Measurements from ENCODE around the gene STAG2. TPM values are rescaled to one million over a fixed set of nuclear protein-coding genes. Genes with fewer than 3 reads are reported as not detected.
"Not testable (repeated sequence)": the region's sequence is repeated elsewhere in the genome, so short reads cannot be mapped to it uniquely, and the experiment has no call there.

The STAG2 gene
- total and polyA plus RNA-seq, 4 experiments from 2014 or later = 47.8 to 124 (median 87.2) TPM

DNA sequence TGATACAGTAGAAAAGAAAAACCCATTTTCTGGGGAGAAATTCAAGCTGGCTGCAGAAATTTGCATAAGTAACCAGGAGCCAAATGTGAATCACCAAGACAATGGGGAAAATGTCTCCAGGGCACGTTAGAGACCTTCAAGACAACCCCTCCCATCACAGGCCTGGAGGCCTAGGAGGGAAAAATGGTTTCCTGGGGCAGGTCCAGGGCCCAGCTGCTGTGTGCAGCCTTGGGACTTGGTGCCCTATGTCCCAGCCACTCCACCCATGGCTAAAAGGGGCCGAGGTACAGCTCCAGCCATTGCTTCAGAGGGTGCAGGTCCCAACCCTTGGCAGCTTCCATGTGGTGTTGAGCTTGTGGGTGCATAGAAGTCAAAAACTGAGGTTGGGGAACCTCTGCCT lies 29.5 kb upstream of the STAG2 start:
- H3K9me3 ChIP-seq (ENCODE audit: control insufficient read depth in 1 of 2, low read length in 2 of 2); H3K36me3 ChIP-seq (ENCODE audit: insufficient read depth, low read length); H3K27me3 Mint-ChIP-seq; H3K27ac Mint-ChIP-seq; POLR2A ChIA-PET (ENCODE audit: partially characterized antibody); H3K27ac ChIP-seq (ENCODE audit: low read depth, low read length); H3K27me3 ChIP-seq (ENCODE audit: insufficient read depth, low read length); H3K9me3 Mint-ChIP-seq; H3K36me3 Mint-ChIP-seq; H3K4me3 Mint-ChIP-seq; H3K4me1 Mint-ChIP-seq; H3K4me1 ChIP-seq (ENCODE audit: insufficient read depth, low read length); H3K4me3 ChIP-seq (ENCODE audit: low read length in 2 of 2); CTCF ChIA-PET (ENCODE audit: partially characterized antibody); intact Hi-C loops (cut with micrococcal nuclease); DNase-seq: not testable (repeated sequence)

DNA sequence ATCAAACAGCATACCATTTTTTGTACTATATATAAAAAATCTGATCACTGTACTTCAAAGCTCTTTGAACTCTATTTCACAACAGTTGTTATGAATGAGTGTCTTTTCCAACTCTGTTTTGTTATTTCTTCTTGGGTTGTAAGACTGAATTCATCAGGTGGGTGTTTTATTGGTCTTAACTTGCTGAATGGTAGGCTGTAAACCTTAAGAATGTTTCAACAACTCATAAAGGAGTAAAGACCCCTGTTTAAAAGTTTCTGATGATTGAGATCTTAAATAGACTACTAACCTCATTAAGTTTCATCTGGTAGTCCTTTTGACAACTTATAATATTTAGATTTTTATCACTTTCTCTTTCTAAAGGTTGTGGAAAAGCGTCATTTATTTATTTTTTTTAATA lies 18.4 kb upstream of the STAG2 start:
- no peaks in the 10 kb centered on the region for H3K4me1 Mint-ChIP-seq
- intact Hi-C loops (cut with micrococcal nuclease) = no loop called here
- no peak overlapping the region for H3K27ac Mint-ChIP-seq
- no peak overlapping the region for H3K4me3 Mint-ChIP-seq
- Histone ChIP-seq H3K36me3 (ENCODE audit: insufficient read depth, low read length) (no peaks in the 10 kb centered on the region), H3K9me3 (ENCODE audit: control insufficient read depth in 1 of 2, low read length in 2 of 2) (no peaks in the 10 kb centered on the region), H3K27ac (ENCODE audit: low read depth, low read length) (no peak overlapping the region), H3K4me1 (ENCODE audit: insufficient read depth, low read length) (no peaks in the 10 kb centered on the region), H3K27me3 (ENCODE audit: insufficient read depth, low read length) (no peaks in the 10 kb centered on the region), H3K4me3 (ENCODE audit: low read length in 2 of 2) (no peak overlapping the region)
- H3K36me3 Mint-ChIP-seq = no peaks in the 10 kb centered on the region
- H3K9me3 Mint-ChIP-seq = no peaks in the 10 kb centered on the region
- no peak for DNase-seq
- ChIA-PET POLR2A (ENCODE audit: partially characterized antibody) (no interaction called here), CTCF (ENCODE audit: partially characterized antibody) (no interaction called here)
- no peaks in the 10 kb centered on the region for H3K27me3 Mint-ChIP-seq

GRCh38 chrX:123943488-123943887 lies 18.0 kb upstream of the STAG2 start:
- Histone ChIP-seq H3K36me3 (ENCODE audit: insufficient read depth, low read length) (no peaks in the 10 kb centered on the region), H3K9me3 (ENCODE audit: control insufficient read depth in 1 of 2, low read length in 2 of 2) (no peaks in the 10 kb centered on the region), H3K27me3 (ENCODE audit: insufficient read depth, low read length) (no peaks in the 10 kb centered on the region), H3K4me3 (ENCODE audit: low read length in 2 of 2) (no peak overlapping the region), H3K4me1 (ENCODE audit: insufficient read depth, low read length) (no peaks in the 10 kb centered on the region), H3K27ac (ENCODE audit: low read depth, low read length) (no peak overlapping the region)
- POLR2A ChIA-PET (ENCODE audit: partially characterized antibody) = no interaction called here
- H3K4me3 Mint-ChIP-seq = no peak overlapping the region
- no peak overlapping the region for H3K27ac Mint-ChIP-seq
- CTCF ChIA-PET (ENCODE audit: partially characterized antibody) = no interaction called here
- intact Hi-C loops (cut with micrococcal nuclease) = no loop called here
- H3K36me3 Mint-ChIP-seq = no peaks in the 10 kb centered on the region
- DNase-seq = no peak
- no peaks in the 10 kb centered on the region for H3K4me1 Mint-ChIP-seq
- H3K9me3 Mint-ChIP-seq = no peaks in the 10 kb centered on the region
- H3K27me3 Mint-ChIP-seq = no peaks in the 10 kb centered on the region

DNA sequence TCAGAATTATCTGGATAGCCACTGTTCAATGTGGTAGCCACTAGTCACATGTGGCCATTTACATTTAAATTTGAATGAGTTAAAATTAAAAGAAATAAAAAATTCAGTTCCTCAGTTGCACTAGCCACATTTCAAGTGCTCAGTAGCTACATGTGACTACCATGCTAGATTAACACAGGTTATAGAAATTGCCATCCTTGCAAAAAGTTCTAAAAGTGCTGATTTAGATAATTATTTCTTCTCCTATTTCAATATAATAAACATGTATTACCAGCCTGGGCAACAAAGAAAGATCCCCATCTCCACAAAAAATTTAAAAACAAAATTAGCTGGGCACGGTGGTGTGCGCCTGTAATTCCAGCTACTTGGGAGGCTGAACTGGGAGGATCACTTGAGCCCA lies 11.7 kb upstream of the STAG2 start:
- ChIA-PET CTCF (ENCODE audit: partially characterized antibody) (no interaction called here), POLR2A (ENCODE audit: partially characterized antibody) (no interaction called here)
- no peak for DNase-seq
- Histone ChIP-seq H3K9me3 (ENCODE audit: control insufficient read depth in 1 of 2, low read length in 2 of 2) (no peaks in the 10 kb centered on the region), H3K4me1 (ENCODE audit: insufficient read depth, low read length) (no peaks in the 10 kb centered on the region), H3K27ac (ENCODE audit: low read depth, low read length) (no peak overlapping the region), H3K27me3 (ENCODE audit: insufficient read depth, low read length) (no peaks in the 10 kb centered on the region), H3K36me3 (ENCODE audit: insufficient read depth, low read length) (no peaks in the 10 kb centered on the region), H3K4me3 (ENCODE audit: low read length in 2 of 2) (no peak overlapping the region)
- H3K4me1 Mint-ChIP-seq = no peaks in the 10 kb centered on the region
- no peaks in the 10 kb centered on the region for H3K36me3 Mint-ChIP-seq
- H3K27ac Mint-ChIP-seq = no peak overlapping the region
- intact Hi-C loops (cut with micrococcal nuclease) = no loop called here
- H3K4me3 Mint-ChIP-seq = no peak overlapping the region
- H3K9me3 Mint-ChIP-seq = no peaks in the 10 kb centered on the region
- H3K27me3 Mint-ChIP-seq = no peaks in the 10 kb centered on the region

GRCh38 chrX:123959281-123960063 lies 2.0 kb upstream of the STAG2 start:
- H3K27me3 Mint-ChIP-seq = peaks cover 0 to 1% of the 10 kb centered on the region in 2 donors
- peak overlapping the region; percentile 95 to 100 (median 98) for H3K27ac Mint-ChIP-seq
- peak overlapping the region; percentile 89 to 99 (median 97) for H3K4me3 Mint-ChIP-seq
- Histone ChIP-seq H3K27me3 (ENCODE audit: insufficient read depth, low read length) (no peaks in the 10 kb centered on the region), H3K36me3 (ENCODE audit: insufficient read depth, low read length) (no peaks in the 10 kb centered on the region), H3K27ac (ENCODE audit: low read depth, low read length) (peak overlapping the region; percentile 88), H3K9me3 (ENCODE audit: control insufficient read depth in 1 of 2, low read length in 2 of 2) (no peaks in the 10 kb centered on the region), H3K4me3 (ENCODE audit: low read length in 2 of 2) (peak overlapping the region; percentile 39 to 74), H3K4me1 (ENCODE audit: insufficient read depth, low read length) (peaks cover 11% of the 10 kb centered on the region)
- no peak for DNase-seq
- intact Hi-C loops (cut with micrococcal nuclease) = loop anchor here (1.0 to 10.0 kb wide), 9 partner anchors 17 to 1173 kb away; partner anchors contain the start of gene SH2D1A
- ChIA-PET POLR2A (ENCODE audit: partially characterized antibody) (interaction anchor here (0.8 to 2.0 kb wide), 13 partner anchors 18 to 388 kb away, joined by 3 to 11 read pairs (median 4); partner anchors contain the start of gene XIAP), CTCF (ENCODE audit: partially characterized antibody) (interaction anchor here (0.8 to 2.0 kb wide), 4 partner anchors 58 to 429 kb away, joined by 3 to 13 read pairs (median 4); no protein-coding TSS in a partner anchor)
- peaks cover 6 to 38% (median 11%) of the 10 kb centered on the region in 4 donors for H3K4me1 Mint-ChIP-seq
- H3K36me3 Mint-ChIP-seq = peaks cover 0 to 26% of the 10 kb centered on the region in 2 donors
- peaks cover 0 to 6% (median under 1%) of the 10 kb centered on the region in 8 donors for H3K9me3 Mint-ChIP-seq

- peak overlapping the region; percentile 61 to 82 for H3K4me3 ChIP-seq (ENCODE audit: low read length in 2 of 2)
- ChIA-PET CTCF (ENCODE audit: partially characterized antibody) (interaction anchor here (0.6 to 2.0 kb wide), 4 partner anchors 16 to 385 kb away, joined by 3 to 13 read pairs (median 4); no protein-coding TSS in a partner anchor), POLR2A (ENCODE audit: partially characterized antibody) (interaction anchor here (0.6 to 2.0 kb wide), 6 partner anchors 16 to 257 kb away, joined by 3 to 10 read pairs (median 6); partner anchors contain the start of gene XIAP)
- peaks cover 0 to 26% of the 10 kb centered on the region in 2 donors for H3K36me3 Mint-ChIP-seq
- peak overlapping the region; percentile 97 to 100 (median 98) for H3K27ac Mint-ChIP-seq
- no peaks in the 10 kb centered on the region for H3K27me3 ChIP-seq (ENCODE audit: insufficient read depth, low read length)
- DNase-seq = peak in 1 of 5 donors; percentile 3
- peaks cover 0 to 1% of the 10 kb centered on the region in 2 donors for H3K27me3 Mint-ChIP-seq
- H3K9me3 Mint-ChIP-seq = peaks cover 0 to 6% (median under 1%) of the 10 kb centered on the region in 8 donors
- no peaks in the 10 kb centered on the region for H3K9me3 ChIP-seq (ENCODE audit: control insufficient read depth in 1 of 2, low read length in 2 of 2)
- peak overlapping the region; percentile 89 to 99 (median 97) for H3K4me3 Mint-ChIP-seq
- H3K27ac ChIP-seq (ENCODE audit: low read depth, low read length) = peak overlapping the region; percentile 98
- H3K36me3 ChIP-seq (ENCODE audit: insufficient read depth, low read length) = no peaks in the 10 kb centered on the region
- H3K4me1 ChIP-seq (ENCODE audit: insufficient read depth, low read length) = peaks cover 26% of the 10 kb centered on the region
- peaks cover 14 to 50% (median 20%) of the 10 kb centered on the region in 4 donors for H3K4me1 Mint-ChIP-seq
- intact Hi-C loops (cut with micrococcal nuclease) = loop anchor here (1.0 to 10.0 kb wide), 9 partner anchors 15 to 1171 kb away; partner anchors contain the start of gene SH2D1A
These were observed 594 bp upstream of the STAG2 start for GRCh38 chrX:123960956-123961267.

- H3K4me3 Mint-ChIP-seq = peak overlapping the region; percentile 89 to 99 (median 97)
- peak in 4 of 5 donors; percentile 27 to 40 (median 30) for DNase-seq
- Histone ChIP-seq H3K4me3 (ENCODE audit: low read length in 2 of 2) (peak overlapping the region; percentile 81 to 82), H3K36me3 (ENCODE audit: insufficient read depth, low read length) (no peaks in the 10 kb centered on the region), H3K27me3 (ENCODE audit: insufficient read depth, low read length) (no peaks in the 10 kb centered on the region), H3K4me1 (ENCODE audit: insufficient read depth, low read length) (peaks cover 34% of the 10 kb centered on the region), H3K9me3 (ENCODE audit: control insufficient read depth in 1 of 2, low read length in 2 of 2) (no peaks in the 10 kb centered on the region), H3K27ac (ENCODE audit: low read depth, low read length) (peak overlapping the region; percentile 98)
- peaks cover 0 to 26% of the 10 kb centered on the region in 2 donors for H3K36me3 Mint-ChIP-seq
- peaks cover 0 to 1% of the 10 kb centered on the region in 2 donors for H3K27me3 Mint-ChIP-seq
- ChIA-PET POLR2A (ENCODE audit: partially characterized antibody) (interaction anchor here (0.8 to 1.6 kb wide), 7 partner anchors 11 to 256 kb away, joined by 3 to 8 read pairs (median 4); no protein-coding TSS in a partner anchor), CTCF (ENCODE audit: partially characterized antibody) (no interaction called here)
- intact Hi-C loops (cut with micrococcal nuclease) = loop anchor here (1.0 to 10.0 kb wide), 6 partner anchors 101 to 1170 kb away; partner anchors contain the start of genes SH2D1A and XIAP
- peaks cover 0 to 6% (median under 1%) of the 10 kb centered on the region in 8 donors for H3K9me3 Mint-ChIP-seq
- H3K4me1 Mint-ChIP-seq = peaks cover 19 to 56% (median 28%) of the 10 kb centered on the region in 4 donors
- H3K27ac Mint-ChIP-seq = peak overlapping the region; percentile 97 to 100 (median 98)
These were observed 531 bp downstream of the STAG2 start for GRCh38 chrX:123962006-123962467.

All from CD4-positive, alpha-beta memory T cell (primary cell).